Activated CD4-positive, alpha-beta T cell treated with anti-CD3 and anti-CD28 coated beads, Interleukin-2, amount 10 ng/mL, durations not matched to agents 24 days and 14 days (primary cell): Measurements from ENCODE around the gene ZNF407. TPM values are rescaled to one million over a fixed set of nuclear protein-coding genes. Genes with fewer than 3 reads are reported as not detected.

ENCODE experiments used
- DNase-seq: peaks from one replicate; pipeline ENCODE4 v3.0.0; 2022
- H3K27ac Mint-ChIP-seq: one replicate; pipeline ENCODE4 v1.8.0; 2022; ENCODE audit warnings: mild to moderate bottlenecking, mixed read lengths
- H3K27me3 Mint-ChIP-seq: one replicate; pipeline ENCODE4 v1.8.0; 2022; ENCODE audit warnings: mixed read lengths
- H3K36me3 Mint-ChIP-seq: one replicate; pipeline ENCODE4 v1.8.0; 2022; ENCODE audit warnings: low read depth, mild to moderate bottlenecking, mixed read lengths
- H3K4me1 Mint-ChIP-seq: one replicate; pipeline ENCODE4 v1.8.0; 2021; ENCODE audit warnings: mixed read lengths
- H3K4me3 Mint-ChIP-seq: one replicate; pipeline ENCODE4 v1.8.0; 2022; ENCODE audit warnings: mild to moderate bottlenecking, moderate library complexity, mixed read lengths
- H3K9me3 Mint-ChIP-seq: one replicate; pipeline ENCODE4 v1.8.0; 2021; ENCODE audit warnings: mixed read lengths
- intact Hi-C: fragments of 100-400 bp; cut with micrococcal nuclease; formaldehyde crosslinking; loops from one replicate; pipeline ENCODE4 v1.15.1; 2023
- total RNA-seq: library from RNA; stranded (reverse); gene quantifications from 2 replicates; pipeline ENCODE4 v1.2.3, GENCODE V29; 2022

ZNF407 gene
- total RNA-seq, 1 donor from 2014 or later, result 18.1 TPM

DNA sequence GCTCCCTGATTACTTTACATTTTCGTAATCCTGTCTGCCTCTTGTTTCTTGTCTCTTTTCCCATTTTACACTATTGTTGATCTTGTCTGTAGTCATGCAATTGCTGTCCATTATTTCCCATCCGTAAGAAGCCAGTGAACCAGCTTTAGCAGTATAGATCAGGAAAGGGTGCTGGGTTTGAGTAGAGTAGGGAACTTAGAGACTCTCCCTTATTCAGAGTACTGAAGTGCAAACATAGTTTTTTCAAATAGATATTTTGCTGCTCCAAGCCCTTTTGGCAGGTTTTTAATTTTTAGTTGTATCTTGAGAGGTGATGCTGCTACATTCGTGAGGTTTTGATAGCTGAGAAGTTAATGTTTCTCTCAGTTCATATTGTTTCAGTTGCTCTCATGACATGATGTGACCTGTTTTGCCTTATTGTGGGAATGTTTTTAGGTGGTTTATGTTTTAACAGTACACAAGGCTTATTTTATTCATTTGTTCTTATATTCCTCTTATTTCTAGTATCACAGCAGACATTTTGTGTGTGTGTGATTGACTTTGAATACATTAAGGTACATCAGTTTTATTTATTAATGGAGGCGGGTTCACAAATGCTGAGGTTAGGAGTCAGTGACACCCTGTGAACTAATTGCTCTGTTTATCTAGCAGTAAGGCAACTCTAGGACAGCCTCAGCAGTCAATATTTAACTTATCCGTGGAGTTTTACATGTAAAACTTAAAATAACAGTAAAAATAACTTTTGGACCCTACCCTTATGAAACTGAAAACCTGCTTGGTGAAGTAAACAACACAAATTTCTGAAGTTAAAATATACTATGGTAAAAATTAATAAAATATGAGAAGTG lies 118.4 kb downstream of the ZNF407 start:
- intact Hi-C loops, result no loop called here
- Mint-ChIP-seq H3K4me3 (no peak overlapping the region), H3K9me3 (no peaks in the 10 kb centered on the region), H3K36me3 (no peaks in the 10 kb centered on the region), H3K4me1 (no peaks in the 10 kb centered on the region), H3K27me3 (no peaks in the 10 kb centered on the region), H3K27ac (no peak overlapping the region)
- no peak for DNase-seq

DNA sequence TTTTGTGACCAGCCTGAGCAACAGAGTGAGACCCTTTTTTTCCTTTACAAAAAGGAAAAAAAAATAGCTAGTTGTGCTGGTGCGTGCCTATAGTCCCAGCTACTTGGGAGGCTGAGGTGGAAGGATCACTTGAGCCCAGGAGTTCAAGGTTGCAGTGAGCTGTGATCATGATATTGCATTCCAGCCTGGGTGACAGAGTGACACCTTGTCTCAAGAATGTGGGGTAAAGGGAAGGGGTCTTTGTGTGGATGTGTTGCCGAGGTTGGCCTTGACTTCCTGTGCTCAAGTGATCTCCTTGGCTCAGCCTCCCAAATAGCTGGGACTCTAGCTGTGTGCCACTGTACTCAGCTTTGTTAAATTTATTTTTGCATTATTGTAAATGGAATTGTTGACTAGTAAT lies 120.6 kb downstream of the ZNF407 start:
- no peak for DNase-seq
- H3K4me1 Mint-ChIP-seq, result peaks cover 2% of the 10 kb centered on the region
- H3K27me3 Mint-ChIP-seq, result no peaks in the 10 kb centered on the region
- H3K36me3 Mint-ChIP-seq, result no peaks in the 10 kb centered on the region
- intact Hi-C loops, result no loop called here
- no peak overlapping the region for H3K4me3 Mint-ChIP-seq
- no peak overlapping the region for H3K27ac Mint-ChIP-seq
- H3K9me3 Mint-ChIP-seq, result no peaks in the 10 kb centered on the region

DNA sequence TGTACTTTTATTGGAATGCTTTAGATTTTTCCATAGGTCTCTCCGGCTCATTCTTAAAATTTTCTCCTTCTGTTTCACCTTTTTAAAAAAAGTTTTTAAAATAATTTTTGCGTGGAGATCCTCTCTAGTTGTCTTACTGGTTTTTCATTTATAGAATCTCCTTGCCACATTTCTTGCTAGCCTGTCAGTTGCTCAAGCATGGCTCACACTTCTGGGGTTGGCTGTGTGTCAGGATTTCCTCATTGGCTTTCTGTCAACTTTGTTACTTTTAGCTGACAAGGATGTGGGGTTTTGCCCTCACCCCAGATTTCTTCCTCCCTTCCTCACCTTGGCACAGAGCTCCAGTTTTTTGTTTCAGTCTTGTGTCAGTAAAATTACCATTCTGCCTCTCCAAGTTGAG lies 124.6 kb downstream of the ZNF407 start:
- intact Hi-C loops, result no loop called here
- Mint-ChIP-seq H3K36me3 (no peaks in the 10 kb centered on the region), H3K4me1 (peaks cover 5% of the 10 kb centered on the region), H3K9me3 (no peaks in the 10 kb centered on the region), H3K27ac (no peak overlapping the region), H3K27me3 (no peaks in the 10 kb centered on the region), H3K4me3 (no peak overlapping the region)
- DNase-seq, result no peak

DNA sequence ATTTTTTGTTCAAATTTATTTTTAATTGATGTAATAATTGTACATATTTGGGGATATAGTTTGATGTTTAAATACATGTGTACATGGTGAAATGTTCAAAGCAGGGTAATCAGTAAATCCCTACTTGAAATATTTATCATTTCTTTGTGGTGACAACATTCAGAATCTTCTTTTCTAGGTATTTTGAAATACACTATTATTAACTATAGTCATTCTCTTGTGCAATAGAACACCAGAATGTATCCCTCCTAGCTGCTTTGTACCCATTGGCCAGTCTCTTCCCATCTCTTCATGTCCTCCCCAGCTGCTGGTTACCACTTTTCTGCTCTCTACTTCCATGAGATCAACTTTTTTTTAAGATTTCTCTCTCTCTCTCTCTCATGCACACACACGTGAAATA lies 126.5 kb downstream of the ZNF407 start:
- no peak for DNase-seq
- Mint-ChIP-seq H3K9me3 (no peaks in the 10 kb centered on the region), H3K27me3 (no peaks in the 10 kb centered on the region), H3K27ac (no peak overlapping the region), H3K36me3 (peaks cover 1% of the 10 kb centered on the region), H3K4me3 (no peak overlapping the region), H3K4me1 (peaks cover 5% of the 10 kb centered on the region)
- intact Hi-C loops, result no loop called here

DNA sequence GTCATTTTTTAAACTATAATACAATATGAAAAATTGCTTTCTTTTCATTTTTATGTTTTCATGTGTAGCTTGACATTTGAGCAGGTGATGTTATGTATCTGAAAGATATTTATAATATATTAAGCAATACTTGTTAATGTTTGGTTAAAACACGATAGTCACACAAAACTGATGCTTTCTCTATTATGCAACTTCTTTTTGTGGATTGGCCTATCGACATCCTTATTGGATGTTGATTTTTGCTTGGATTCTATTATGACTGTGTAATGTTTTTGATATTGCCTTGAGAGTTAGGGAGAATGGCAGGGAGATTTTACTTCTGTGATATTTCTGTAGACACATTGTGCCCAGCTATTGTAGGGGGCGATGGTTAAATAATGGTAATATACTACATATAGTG lies 128.0 kb downstream of the ZNF407 start:
- Mint-ChIP-seq H3K4me3 (no peak overlapping the region), H3K27ac (no peak overlapping the region), H3K36me3 (peaks cover 1% of the 10 kb centered on the region), H3K4me1 (peaks cover 5% of the 10 kb centered on the region), H3K9me3 (no peaks in the 10 kb centered on the region), H3K27me3 (no peaks in the 10 kb centered on the region)
- no peak for DNase-seq
- intact Hi-C loops, result no loop called here

DNA sequence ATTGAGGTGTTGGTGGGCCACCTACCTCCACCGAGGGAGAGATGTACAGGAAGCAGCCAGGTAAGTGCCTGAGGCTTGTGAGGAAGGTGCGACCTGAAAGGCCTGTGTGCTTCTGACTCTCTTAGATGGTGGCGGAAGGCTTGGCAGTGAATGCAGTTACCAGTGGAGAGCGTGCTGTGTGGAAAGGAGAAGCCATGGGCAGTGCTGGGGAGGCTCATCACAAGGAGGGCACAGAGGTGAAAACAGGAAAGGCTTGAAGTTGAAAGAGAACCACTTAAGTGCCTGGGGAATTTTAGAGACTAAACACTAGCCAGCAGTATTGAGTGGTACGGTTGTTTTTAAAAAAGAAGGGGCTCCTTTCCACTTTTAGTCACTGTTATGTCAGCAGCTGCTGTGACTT lies 130.9 kb downstream of the ZNF407 start:
- Mint-ChIP-seq H3K9me3 (no peaks in the 10 kb centered on the region), H3K4me3 (no peak overlapping the region), H3K27me3 (no peaks in the 10 kb centered on the region), H3K4me1 (peaks cover 2% of the 10 kb centered on the region), H3K36me3 (peaks cover 1% of the 10 kb centered on the region), H3K27ac (no peak overlapping the region)
- intact Hi-C loops, result no loop called here
- no peak for DNase-seq

DNA sequence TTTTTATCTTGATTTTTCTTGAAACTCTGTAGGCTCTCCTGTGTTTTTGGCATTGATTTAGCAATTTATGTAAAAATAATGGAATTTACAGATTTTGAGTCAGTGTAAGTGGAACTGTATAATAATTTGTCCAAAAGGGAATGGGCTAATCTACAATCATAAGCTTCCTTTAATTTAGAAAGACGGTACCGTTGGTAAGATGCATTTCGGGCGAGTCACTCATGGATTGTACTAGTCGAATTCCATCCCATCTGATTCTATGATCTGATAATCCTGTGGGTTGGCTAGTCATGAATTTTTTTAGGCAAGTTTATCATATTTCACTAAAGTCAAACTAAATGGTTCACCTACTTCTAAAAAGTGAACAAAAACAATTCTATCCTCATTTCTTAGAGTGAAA lies 133.4 kb downstream of the ZNF407 start:
- Mint-ChIP-seq H3K27ac (no peak overlapping the region), H3K4me3 (no peak overlapping the region), H3K36me3 (peaks cover 3% of the 10 kb centered on the region), H3K4me1 (peaks cover 2% of the 10 kb centered on the region), H3K27me3 (no peaks in the 10 kb centered on the region), H3K9me3 (no peaks in the 10 kb centered on the region)
- intact Hi-C loops, result no loop called here
- DNase-seq, result no peak

DNA sequence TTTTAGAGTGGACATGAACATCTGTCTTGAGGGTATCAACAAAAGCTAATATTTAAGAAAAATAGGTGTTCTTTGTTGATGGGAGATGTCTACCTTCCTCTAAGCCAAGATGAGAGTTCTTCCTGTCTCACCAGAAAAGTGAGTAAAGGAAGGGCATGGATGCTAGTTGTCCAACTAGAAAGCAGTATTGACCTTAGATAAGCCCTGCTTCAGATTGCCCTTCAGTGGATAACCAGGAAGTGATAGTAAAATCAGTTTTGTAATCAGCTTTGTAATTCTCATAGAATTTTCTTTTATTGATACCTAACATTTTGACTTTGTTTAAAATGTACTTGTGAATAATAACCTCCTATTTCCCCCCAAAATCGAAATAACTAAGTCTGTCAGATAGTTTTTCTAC lies 134.7 kb downstream of the ZNF407 start:
- Mint-ChIP-seq H3K4me1 (no peaks in the 10 kb centered on the region), H3K4me3 (no peak overlapping the region), H3K27ac (no peak overlapping the region), H3K36me3 (peaks cover 3% of the 10 kb centered on the region), H3K27me3 (no peaks in the 10 kb centered on the region), H3K9me3 (no peaks in the 10 kb centered on the region)
- intact Hi-C loops, result no loop called here
- no peak for DNase-seq

DNA sequence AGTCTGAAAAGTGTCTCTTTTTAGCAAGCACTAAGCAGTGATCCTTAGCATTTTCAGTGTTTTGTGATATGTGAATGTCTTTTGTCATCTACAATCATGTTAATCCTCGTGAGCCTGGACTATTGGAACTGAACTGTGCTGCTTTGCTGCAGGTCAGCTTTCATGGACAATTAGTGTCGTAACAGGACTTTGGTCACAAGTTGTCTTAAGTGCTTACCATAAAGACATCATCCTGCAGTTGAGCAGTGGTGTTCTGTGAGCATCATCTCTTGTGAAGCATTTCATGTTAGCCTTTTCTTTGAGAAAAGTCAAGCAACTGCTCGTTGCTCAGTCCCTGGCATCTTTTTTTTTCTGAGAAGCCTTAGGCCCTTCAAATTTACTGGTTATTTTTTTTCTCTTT lies 135.9 kb downstream of the ZNF407 start:
- Mint-ChIP-seq H3K36me3 (peaks cover 2% of the 10 kb centered on the region), H3K27me3 (no peaks in the 10 kb centered on the region), H3K4me1 (no peaks in the 10 kb centered on the region), H3K9me3 (no peaks in the 10 kb centered on the region), H3K27ac (no peak overlapping the region), H3K4me3 (no peak overlapping the region)
- DNase-seq, result no peak
- intact Hi-C loops, result no loop called here

DNA sequence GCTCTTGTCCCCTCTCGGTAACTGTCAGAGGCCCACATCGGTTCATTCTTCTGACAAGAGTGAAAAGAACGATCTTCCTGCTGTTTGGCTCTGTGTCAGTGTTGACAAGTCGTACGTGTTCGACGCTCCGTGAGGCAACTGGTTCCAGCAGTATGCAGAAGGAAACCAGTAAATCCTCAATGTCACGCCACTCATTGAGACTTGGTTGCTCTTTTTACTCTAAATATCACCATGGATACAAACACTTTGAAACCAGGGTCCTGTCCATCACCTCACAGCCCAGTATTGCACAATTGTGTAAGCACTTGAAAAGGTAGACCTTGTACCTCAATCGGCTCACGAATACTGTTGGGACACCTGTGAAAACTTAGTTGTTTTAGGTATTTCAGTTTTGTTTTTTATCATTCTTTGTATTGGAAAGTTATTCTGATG lies 136.4 kb downstream of the ZNF407 start:
- Mint-ChIP-seq H3K4me1 (no peaks in the 10 kb centered on the region), H3K4me3 (no peak overlapping the region), H3K27ac (no peak overlapping the region), H3K36me3 (peaks cover 2% of the 10 kb centered on the region), H3K9me3 (no peaks in the 10 kb centered on the region), H3K27me3 (no peaks in the 10 kb centered on the region)
- DNase-seq, result no peak
- intact Hi-C loops, result no loop called here

DNA sequence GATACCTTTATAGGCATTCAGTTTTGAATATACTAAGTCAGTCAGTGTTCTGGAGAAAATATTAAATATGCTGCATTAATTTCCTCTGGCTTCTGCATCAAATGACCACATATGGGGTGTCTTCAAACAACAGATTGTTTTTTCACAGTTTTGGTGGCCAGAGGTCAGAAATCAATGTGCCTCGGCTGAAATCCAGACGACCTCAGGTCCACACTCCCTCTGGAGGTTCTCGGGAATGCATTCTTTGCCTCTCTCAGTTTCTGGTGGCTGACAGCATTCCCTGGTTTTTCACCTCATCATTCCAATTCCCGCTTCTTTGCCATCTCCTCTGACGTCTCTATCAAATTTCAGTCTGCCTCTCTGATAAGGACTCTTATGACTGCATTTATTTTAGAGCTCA lies 142.3 kb downstream of the ZNF407 start:
- DNase-seq, result no peak
- intact Hi-C loops, result no loop called here
- no peak overlapping the region for H3K27ac Mint-ChIP-seq
- H3K9me3 Mint-ChIP-seq, result no peaks in the 10 kb centered on the region
- no peak overlapping the region for H3K4me3 Mint-ChIP-seq
- H3K36me3 Mint-ChIP-seq, result no peaks in the 10 kb centered on the region
- no peaks in the 10 kb centered on the region for H3K4me1 Mint-ChIP-seq
- no peaks in the 10 kb centered on the region for H3K27me3 Mint-ChIP-seq

DNA sequence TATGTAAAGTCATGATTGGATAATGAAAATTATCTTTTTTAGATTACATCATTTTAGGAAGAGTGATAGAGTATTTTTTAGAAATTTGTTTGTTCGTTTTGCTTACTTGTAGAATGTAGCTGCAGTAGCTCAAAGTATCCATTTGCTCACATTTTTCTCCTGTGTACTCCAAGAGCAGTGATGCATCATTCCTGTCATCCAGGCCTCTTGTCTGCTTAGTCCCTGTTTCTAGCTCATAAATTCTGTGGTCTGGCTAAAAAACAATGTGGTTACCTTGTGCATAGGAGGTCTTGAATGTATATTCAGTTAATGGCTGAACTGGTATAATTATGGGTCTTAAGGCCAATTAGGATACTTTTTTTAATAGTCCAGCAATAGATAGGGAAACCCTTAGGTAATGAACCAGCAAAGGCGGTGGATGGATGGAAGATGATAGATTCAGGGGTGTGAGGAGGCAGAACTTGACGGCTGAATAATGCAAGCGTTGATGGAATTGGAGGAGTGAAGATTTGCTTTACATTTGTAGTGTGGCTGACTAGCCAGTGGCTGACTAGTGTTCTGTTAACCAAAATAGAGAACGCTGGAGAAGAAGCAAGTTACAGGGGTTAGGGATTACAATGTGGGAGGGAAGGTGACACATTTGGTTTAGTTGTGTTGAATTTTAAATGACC lies 145.0 kb downstream of the ZNF407 start:
- no peaks in the 10 kb centered on the region for H3K27me3 Mint-ChIP-seq
- H3K4me1 Mint-ChIP-seq, result no peaks in the 10 kb centered on the region
- no peak for DNase-seq
- H3K36me3 Mint-ChIP-seq, result no peaks in the 10 kb centered on the region
- no peak overlapping the region for H3K27ac Mint-ChIP-seq
- no peaks in the 10 kb centered on the region for H3K9me3 Mint-ChIP-seq
- no peak overlapping the region for H3K4me3 Mint-ChIP-seq
- intact Hi-C loops, result no loop called here

DNA sequence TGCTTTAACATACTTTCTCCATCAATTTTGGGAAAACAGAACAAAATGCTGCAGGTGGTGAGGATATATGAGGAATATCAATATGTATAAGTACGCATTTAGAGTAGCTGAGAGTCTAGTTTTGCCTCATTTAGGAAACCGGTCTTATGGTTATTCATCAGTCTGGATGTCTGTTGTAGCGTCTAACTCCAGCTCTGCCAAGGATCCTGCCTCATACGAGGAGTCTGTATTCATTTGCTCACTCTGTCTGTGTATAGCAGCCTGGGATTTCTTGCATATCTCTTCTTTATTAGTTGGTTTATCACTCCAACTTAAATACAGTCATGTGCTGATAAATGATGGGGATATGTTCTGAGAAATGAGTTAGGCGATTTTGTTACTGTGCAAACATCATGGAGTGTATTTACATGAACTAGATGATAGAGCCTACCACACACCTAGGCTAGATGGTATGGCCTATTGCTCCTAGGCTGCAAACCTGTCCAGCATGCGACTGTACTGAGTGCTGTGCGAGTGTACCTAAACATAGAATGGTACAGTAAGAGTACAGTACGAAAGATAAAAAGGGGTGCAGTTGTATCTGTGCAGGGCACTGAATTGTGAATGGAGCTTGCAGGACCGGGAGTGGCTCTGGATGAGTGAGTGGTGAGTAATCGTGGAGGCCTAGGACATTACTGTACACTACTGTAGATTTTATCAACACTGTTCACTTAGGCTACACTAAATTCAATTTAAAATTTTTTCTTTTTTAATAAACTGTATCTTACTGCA lies 148.1 kb downstream of the ZNF407 start:
- Mint-ChIP-seq H3K4me1 (no peaks in the 10 kb centered on the region), H3K27ac (no peak overlapping the region), H3K4me3 (no peak overlapping the region), H3K9me3 (no peaks in the 10 kb centered on the region), H3K27me3 (no peaks in the 10 kb centered on the region), H3K36me3 (no peaks in the 10 kb centered on the region)
- DNase-seq, result no peak
- intact Hi-C loops, result no loop called here

DNA sequence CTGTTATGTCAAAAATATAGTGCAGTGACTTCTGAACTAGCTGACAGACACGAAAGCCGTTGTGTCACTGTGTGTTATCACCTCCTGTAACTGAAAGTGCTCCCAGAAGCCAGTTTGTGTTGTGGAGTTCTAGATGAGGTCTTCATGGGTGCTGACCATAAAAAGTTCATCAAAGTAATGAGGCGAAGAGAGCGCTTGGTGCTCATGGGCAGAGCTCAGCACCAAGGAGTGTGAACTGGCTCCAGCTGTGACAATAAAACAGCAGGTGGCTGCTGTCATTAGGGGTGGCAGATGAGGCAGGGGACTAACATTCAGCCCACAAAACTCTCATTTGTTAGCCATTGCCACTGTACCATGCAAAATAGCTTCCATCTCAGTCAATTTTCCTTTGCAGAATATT lies 151.1 kb downstream of the ZNF407 start:
- H3K36me3 Mint-ChIP-seq, result no peaks in the 10 kb centered on the region
- H3K27me3 Mint-ChIP-seq, result no peaks in the 10 kb centered on the region
- DNase-seq, result no peak
- H3K27ac Mint-ChIP-seq, result no peak overlapping the region
- no peaks in the 10 kb centered on the region for H3K4me1 Mint-ChIP-seq
- intact Hi-C loops, result no loop called here
- no peak overlapping the region for H3K4me3 Mint-ChIP-seq
- peaks cover 6% of the 10 kb centered on the region for H3K9me3 Mint-ChIP-seq
